Skeletal muscle tissue (tissue), 1 donor: Measurements from ENCODE around the gene KDELR3. TPM values are rescaled to one million over a fixed set of nuclear protein-coding genes. Genes with fewer than 3 reads are reported as not detected.

Experiments
- total RNA-seq: library from RNA; depleted of rRNA; stranded (reverse); fragments of >200 nt; gene quantifications from one replicate; pipeline ENCODE4 v1.2.3, GENCODE V29; 2014

Gene KDELR3
- total RNA-seq, 1 donor from 2014 or later, result 32.9 TPM

Other genes starting within 250 kb of the KDELR3 start
- gene TMEM184B, start 195.1 kb upstream of the KDELR3 start, total RNA-seq, result 11.0 TPM
- gene CSNK1E, start 150.7 kb upstream of the KDELR3 start, total RNA-seq, result 71.0 TPM
- not detected for gene KCNJ4, start 12.9 kb upstream of the KDELR3 start, total RNA-seq
- gene DDX17, start 38.2 kb downstream of the KDELR3 start, total RNA-seq, result 358 TPM
- 3.7 TPM for gene DMC1, start 102.1 kb downstream of the KDELR3 start, total RNA-seq
- gene FAM227A, start 188.3 kb downstream of the KDELR3 start, total RNA-seq, result 0.52 TPM
- 14.1 TPM for gene CBY1, start 188.5 kb downstream of the KDELR3 start, total RNA-seq
- gene TOMM22, start 213.9 kb downstream of the KDELR3 start, total RNA-seq, result 63.7 TPM
- 25.1 TPM for gene JOSD1, start 232.8 kb downstream of the KDELR3 start, total RNA-seq
- 19.3 TPM for gene GTPBP1, start 237.8 kb downstream of the KDELR3 start, total RNA-seq